GM23338 (cell line): ENCODE data around the gene POU5F1. TPM values are rescaled to one million over a fixed set of nuclear protein-coding genes. Genes with fewer than 3 reads are reported as not detected.

Source experiments
- ATAC-seq: fragments of 200-7000 bp; cut with Tn5 transposase; 3 replicates; pipeline ENCODE4 v1.9.1; 2020
- DNase-seq: peaks from one replicate; pipeline ENCODE4 v3.0.0-alpha.2; 2015; ENCODE audit warnings: low spot score
- H2AFZ ChIP-seq: fragments of 200-600 bp; sonication (generic); 2 replicates; pipeline ENCODE4 v1.8.0; 2016; ENCODE audit warnings: antibody characterized with exemption, mild to moderate bottlenecking, moderate library complexity
- H3F3A ChIP-seq: fragments of 200-600 bp; sonication (generic); replicated peaks from 2 replicates; pipeline ENCODE4 v1.8.0; 2017; ENCODE audit warnings: antibody characterized with exemption, mixed run types, low read depth
- H3K27ac ChIP-seq: fragments of 200-600 bp; sonication (generic); 2 replicates; pipeline ENCODE4 v1.6.1; 2016; ENCODE audit warnings: low read depth
- H3K27me3 ChIP-seq: fragments of 200-600 bp; sonication (generic); 2 replicates; pipeline ENCODE4 v1.8.0; 2016; ENCODE audit warnings: mild to moderate bottlenecking, mixed run types, moderate library complexity; ENCODE audit not compliant: insufficient read depth
- H3K36me3 ChIP-seq: fragments of 200-600 bp; sonication (generic); 2 replicates; pipeline ENCODE4 v1.8.0; 2016; ENCODE audit warnings: mild to moderate bottlenecking; ENCODE audit not compliant: insufficient read depth
- H3K4me1 ChIP-seq: fragments of 200-600 bp; sonication (generic); 2 replicates; pipeline ENCODE4 v1.8.0; 2016; ENCODE audit warnings: mild to moderate bottlenecking, moderate library complexity; ENCODE audit not compliant: insufficient read depth
- H3K4me2 ChIP-seq: fragments of 200-600 bp; sonication (generic); 2 replicates; pipeline ENCODE4 v1.7.1; 2017; ENCODE audit warnings: mixed run types
- H3K4me3 ChIP-seq: fragments of 200-600 bp; sonication (generic); 2 replicates; pipeline ENCODE4 v1.6.1; 2016; ENCODE audit warnings: mixed run types
- H3K79me2 ChIP-seq: fragments of 200-600 bp; sonication (generic); replicated peaks from 2 replicates; pipeline ENCODE4 v1.8.0; 2017; ENCODE audit warnings: mild to moderate bottlenecking; ENCODE audit not compliant: insufficient read depth
- H3K9me2 ChIP-seq: fragments of 200-600 bp; sonication (generic); 2 replicates; pipeline ENCODE4 v1.8.0; 2017; ENCODE audit not compliant: insufficient read depth
- H4K20me1 ChIP-seq: fragments of 200-600 bp; sonication (generic); replicated peaks from 2 replicates; pipeline ENCODE4 v1.8.0; 2017; ENCODE audit warnings: mild to moderate bottlenecking; ENCODE audit not compliant: insufficient read depth
- H3K27ac Mint-ChIP-seq: 2 replicates; pipeline ENCODE4 v1.8.0; 2020; ENCODE audit warnings: inconsistent platforms, mild to moderate bottlenecking, moderate library complexity, mixed read lengths
- H3K27me3 Mint-ChIP-seq: 3 replicates; pipeline ENCODE4 v1.8.0; 2022; ENCODE audit warnings: low read depth, mild to moderate bottlenecking, moderate library complexity, mixed read lengths, inconsistent platforms; ENCODE audit not compliant: insufficient read depth, poor library complexity
- H3K36me3 Mint-ChIP-seq: 3 replicates; pipeline ENCODE4 v1.8.0; 2021; ENCODE audit warnings: low read depth, mild to moderate bottlenecking, inconsistent platforms, moderate library complexity, mixed read lengths
- H3K4me1 Mint-ChIP-seq: 3 replicates; pipeline ENCODE4 v1.8.0; 2020; ENCODE audit warnings: mild to moderate bottlenecking, inconsistent platforms, mixed read lengths
- H3K4me3 Mint-ChIP-seq: 3 replicates; pipeline ENCODE4 v1.8.0; 2021; ENCODE audit warnings: moderate library complexity, mild to moderate bottlenecking, inconsistent platforms, mixed read lengths
- H3K9me3 Mint-ChIP-seq: 3 replicates; pipeline ENCODE4 v1.8.0; 2020; ENCODE audit warnings: moderate library complexity, mild to moderate bottlenecking, inconsistent platforms, mixed read lengths
- CREB1 ChIP-seq: fragments of 250-450 bp; sonication (Bioruptor Pico); IDR thresholded peaks from 2 replicates; pipeline ENCODE4 v1.5.0; 2020; ENCODE audit warnings: low read depth, mild to moderate bottlenecking, moderate library complexity
- EZH2 ChIP-seq: fragments of 200-600 bp; sonication (generic); IDR thresholded peaks from one replicate; pipeline ENCODE4 v1.8.0; 2017; ENCODE audit warnings: antibody characterized with exemption, mild to moderate bottlenecking, low read depth; ENCODE audit not compliant: unreplicated experiment
- EZH2phosphoT487 ChIP-seq: fragments of 200-600 bp; sonication (generic); IDR thresholded peaks from one replicate; pipeline ENCODE4 v1.8.1; 2018; ENCODE audit warnings: antibody characterized with exemption; ENCODE audit not compliant: unreplicated experiment
- JUNB ChIP-seq: IDR thresholded peaks from one replicate; pipeline ENCODE4 v1.6.1; 2016; ENCODE audit warnings: antibody characterized with exemption; ENCODE audit not compliant: unreplicated experiment
- NANOG ChIP-seq: IDR thresholded peaks from 2 replicates; pipeline ENCODE4 v1.6.1; 2016; ENCODE audit warnings: antibody characterized with exemption, borderline replicate concordance
- POLR2AphosphoS5 ChIP-seq: IDR thresholded peaks from 2 replicates; pipeline ENCODE4 v1.6.1; 2016; ENCODE audit warnings: antibody characterized with exemption, low read depth
- STAT1 ChIP-seq: IDR thresholded peaks from one replicate; pipeline ENCODE4 v1.6.1; 2016; ENCODE audit warnings: antibody characterized with exemption; ENCODE audit not compliant: unreplicated experiment
- ZNF114 ChIP-seq: fragments of 250-450 bp; sonication (Bioruptor Pico); IDR thresholded peaks from 2 replicates; pipeline ENCODE4 v1.5.0; 2020; ENCODE audit warnings: mild to moderate bottlenecking, moderate library complexity
- ZNF331 ChIP-seq: fragments of 250-450 bp; sonication (Bioruptor Pico); IDR thresholded peaks from 2 replicates; pipeline ENCODE4 v1.5.0; 2020; ENCODE audit warnings: low read depth, mild to moderate bottlenecking, moderate library complexity
- polyA plus RNA-seq: library from polyadenylated mRNA; unstranded; fragments of >200 nt; fragmentation: Nextera tagmentation; extraction: Ambion mirVana; gene quantifications from 2 replicates; pipeline ENCODE4 v1.2.1, GENCODE V29; 2016
- total RNA-seq: library from RNA; depleted of rRNA; stranded (reverse); fragments of >200 nt; shearing (Covaris generic); gene quantifications from 2 replicates; pipeline ENCODE4 v1.2.3, GENCODE V29; 2014
- TF ChIP-seq, protein P1 (sequence below): IDR thresholded peaks from one replicate; pipeline ENCODE4 v1.6.1; 2018; ENCODE audit warnings: antibody characterized with exemption; ENCODE audit not compliant: unreplicated experiment
- TF ChIP-seq, protein P2 (sequence below), 2 experiments: fragments of 200-600 bp in 1 of 2; sonication (generic) in 1 of 2; conservative IDR thresholded peaks; 2 replicates each; pipeline versions ENCODE4 v1.5.1 to v1.6.1; 2016 to 2017; ENCODE audit warnings: antibody characterized with exemption in 2 of 2, low read depth in 2 of 2, mild to moderate bottlenecking in 2 of 2, moderate library complexity in 1 of 2
- TF ChIP-seq, protein P3 (sequence below): IDR thresholded peaks from 2 replicates; pipeline ENCODE4 v1.6.1; 2016; ENCODE audit warnings: antibody characterized with exemption
- TF ChIP-seq, protein P4 (sequence below): fragments of 250-450 bp; sonication (Bioruptor Pico); IDR thresholded peaks from 2 replicates; pipeline ENCODE4 v1.5.0; 2020; ENCODE audit warnings: mild to moderate bottlenecking, moderate library complexity

The POU5F1 gene
- total and polyA plus RNA-seq, 2 experiments from 2014 or later: 1,839 to 3,419 TPM

DNA sequence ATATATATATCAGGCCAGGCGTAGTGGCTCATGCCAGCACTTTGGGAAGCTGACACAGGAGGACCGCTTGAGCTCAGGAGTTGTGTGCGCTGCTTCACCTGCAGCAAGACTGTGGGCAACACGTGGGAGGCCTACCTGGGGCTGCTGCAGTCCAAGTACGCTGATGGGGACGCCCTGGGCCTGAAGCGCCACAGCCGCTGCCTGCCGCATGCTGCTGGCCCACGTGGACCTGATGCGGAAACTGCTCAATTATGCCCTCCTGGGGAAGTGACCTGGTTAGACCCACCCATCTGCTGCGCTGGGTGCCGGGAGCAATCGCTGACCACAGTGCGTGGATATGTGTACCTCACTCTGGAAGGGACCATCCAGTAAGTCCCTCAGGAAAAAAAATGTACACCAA is 29.8 kb downstream of the POU5F1 start:
- peaks cover 8% of the 10 kb centered on the region; the same call in 2 of the 3 replicates for H3K9me3 Mint-ChIP-seq
- H3K4me2 ChIP-seq: no peak overlapping the region
- peaks cover 7% of the 10 kb centered on the region; the same call in 1 of the 2 replicates for H3K4me1 ChIP-seq
- H4K20me1 ChIP-seq: no peaks in the 10 kb centered on the region
- no peak overlapping the region for H3K4me3 ChIP-seq
- no peaks in the 10 kb centered on the region for H3F3A ChIP-seq
- DNase-seq: no peak
- H3K9me2 ChIP-seq: 0 out of 2 replicates have a peak, but pooled peaks cover 3% of the 10 kb centered on the region
- H3K4me1 Mint-ChIP-seq: peaks cover 44% of the 10 kb centered on the region
- peaks cover 26% of the 10 kb centered on the region for H3K36me3 Mint-ChIP-seq
- H3K4me3 Mint-ChIP-seq: no peak overlapping the region
- no peak overlapping the region for H3K27ac ChIP-seq
- no peaks in the 10 kb centered on the region for H3K27me3 ChIP-seq
- TF ChIP-seq EZH2: no peak
- TF ChIP-seq, protein P1, sequence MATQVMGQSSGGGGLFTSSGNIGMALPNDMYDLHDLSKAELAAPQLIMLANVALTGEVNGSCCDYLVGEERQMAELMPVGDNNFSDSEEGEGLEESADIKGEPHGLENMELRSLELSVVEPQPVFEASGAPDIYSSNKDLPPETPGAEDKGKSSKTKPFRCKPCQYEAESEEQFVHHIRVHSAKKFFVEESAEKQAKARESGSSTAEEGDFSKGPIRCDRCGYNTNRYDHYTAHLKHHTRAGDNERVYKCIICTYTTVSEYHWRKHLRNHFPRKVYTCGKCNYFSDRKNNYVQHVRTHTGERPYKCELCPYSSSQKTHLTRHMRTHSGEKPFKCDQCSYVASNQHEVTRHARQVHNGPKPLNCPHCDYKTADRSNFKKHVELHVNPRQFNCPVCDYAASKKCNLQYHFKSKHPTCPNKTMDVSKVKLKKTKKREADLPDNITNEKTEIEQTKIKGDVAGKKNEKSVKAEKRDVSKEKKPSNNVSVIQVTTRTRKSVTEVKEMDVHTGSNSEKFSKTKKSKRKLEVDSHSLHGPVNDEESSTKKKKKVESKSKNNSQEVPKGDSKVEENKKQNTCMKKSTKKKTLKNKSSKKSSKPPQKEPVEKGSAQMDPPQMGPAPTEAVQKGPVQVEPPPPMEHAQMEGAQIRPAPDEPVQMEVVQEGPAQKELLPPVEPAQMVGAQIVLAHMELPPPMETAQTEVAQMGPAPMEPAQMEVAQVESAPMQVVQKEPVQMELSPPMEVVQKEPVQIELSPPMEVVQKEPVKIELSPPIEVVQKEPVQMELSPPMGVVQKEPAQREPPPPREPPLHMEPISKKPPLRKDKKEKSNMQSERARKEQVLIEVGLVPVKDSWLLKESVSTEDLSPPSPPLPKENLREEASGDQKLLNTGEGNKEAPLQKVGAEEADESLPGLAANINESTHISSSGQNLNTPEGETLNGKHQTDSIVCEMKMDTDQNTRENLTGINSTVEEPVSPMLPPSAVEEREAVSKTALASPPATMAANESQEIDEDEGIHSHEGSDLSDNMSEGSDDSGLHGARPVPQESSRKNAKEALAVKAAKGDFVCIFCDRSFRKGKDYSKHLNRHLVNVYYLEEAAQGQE: no peak
- TF ChIP-seq NANOG: no peak
- TF ChIP-seq, protein P2, sequence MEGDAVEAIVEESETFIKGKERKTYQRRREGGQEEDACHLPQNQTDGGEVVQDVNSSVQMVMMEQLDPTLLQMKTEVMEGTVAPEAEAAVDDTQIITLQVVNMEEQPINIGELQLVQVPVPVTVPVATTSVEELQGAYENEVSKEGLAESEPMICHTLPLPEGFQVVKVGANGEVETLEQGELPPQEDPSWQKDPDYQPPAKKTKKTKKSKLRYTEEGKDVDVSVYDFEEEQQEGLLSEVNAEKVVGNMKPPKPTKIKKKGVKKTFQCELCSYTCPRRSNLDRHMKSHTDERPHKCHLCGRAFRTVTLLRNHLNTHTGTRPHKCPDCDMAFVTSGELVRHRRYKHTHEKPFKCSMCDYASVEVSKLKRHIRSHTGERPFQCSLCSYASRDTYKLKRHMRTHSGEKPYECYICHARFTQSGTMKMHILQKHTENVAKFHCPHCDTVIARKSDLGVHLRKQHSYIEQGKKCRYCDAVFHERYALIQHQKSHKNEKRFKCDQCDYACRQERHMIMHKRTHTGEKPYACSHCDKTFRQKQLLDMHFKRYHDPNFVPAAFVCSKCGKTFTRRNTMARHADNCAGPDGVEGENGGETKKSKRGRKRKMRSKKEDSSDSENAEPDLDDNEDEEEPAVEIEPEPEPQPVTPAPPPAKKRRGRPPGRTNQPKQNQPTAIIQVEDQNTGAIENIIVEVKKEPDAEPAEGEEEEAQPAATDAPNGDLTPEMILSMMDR (conservative IDR thresholded peaks at IDR 0.05; ENCODE audit: low read depth in 2 of 2): no peak
- TF ChIP-seq POLR2AphosphoS5: no peak
- TF ChIP-seq ZNF114 (CRISPR knock-in tag): no peak
- TF ChIP-seq STAT1: no peak
- no peak for TF ChIP-seq CREB1 (CRISPR knock-in tag)
- TF ChIP-seq EZH2phosphoT487: no peak
- TF ChIP-seq ZNF331 (CRISPR knock-in tag): no peak
- TF ChIP-seq JUNB: no peak
- TF ChIP-seq, protein P3, sequence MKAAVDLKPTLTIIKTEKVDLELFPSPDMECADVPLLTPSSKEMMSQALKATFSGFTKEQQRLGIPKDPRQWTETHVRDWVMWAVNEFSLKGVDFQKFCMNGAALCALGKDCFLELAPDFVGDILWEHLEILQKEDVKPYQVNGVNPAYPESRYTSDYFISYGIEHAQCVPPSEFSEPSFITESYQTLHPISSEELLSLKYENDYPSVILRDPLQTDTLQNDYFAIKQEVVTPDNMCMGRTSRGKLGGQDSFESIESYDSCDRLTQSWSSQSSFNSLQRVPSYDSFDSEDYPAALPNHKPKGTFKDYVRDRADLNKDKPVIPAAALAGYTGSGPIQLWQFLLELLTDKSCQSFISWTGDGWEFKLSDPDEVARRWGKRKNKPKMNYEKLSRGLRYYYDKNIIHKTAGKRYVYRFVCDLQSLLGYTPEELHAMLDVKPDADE: no peak
- TF ChIP-seq, protein P4, sequence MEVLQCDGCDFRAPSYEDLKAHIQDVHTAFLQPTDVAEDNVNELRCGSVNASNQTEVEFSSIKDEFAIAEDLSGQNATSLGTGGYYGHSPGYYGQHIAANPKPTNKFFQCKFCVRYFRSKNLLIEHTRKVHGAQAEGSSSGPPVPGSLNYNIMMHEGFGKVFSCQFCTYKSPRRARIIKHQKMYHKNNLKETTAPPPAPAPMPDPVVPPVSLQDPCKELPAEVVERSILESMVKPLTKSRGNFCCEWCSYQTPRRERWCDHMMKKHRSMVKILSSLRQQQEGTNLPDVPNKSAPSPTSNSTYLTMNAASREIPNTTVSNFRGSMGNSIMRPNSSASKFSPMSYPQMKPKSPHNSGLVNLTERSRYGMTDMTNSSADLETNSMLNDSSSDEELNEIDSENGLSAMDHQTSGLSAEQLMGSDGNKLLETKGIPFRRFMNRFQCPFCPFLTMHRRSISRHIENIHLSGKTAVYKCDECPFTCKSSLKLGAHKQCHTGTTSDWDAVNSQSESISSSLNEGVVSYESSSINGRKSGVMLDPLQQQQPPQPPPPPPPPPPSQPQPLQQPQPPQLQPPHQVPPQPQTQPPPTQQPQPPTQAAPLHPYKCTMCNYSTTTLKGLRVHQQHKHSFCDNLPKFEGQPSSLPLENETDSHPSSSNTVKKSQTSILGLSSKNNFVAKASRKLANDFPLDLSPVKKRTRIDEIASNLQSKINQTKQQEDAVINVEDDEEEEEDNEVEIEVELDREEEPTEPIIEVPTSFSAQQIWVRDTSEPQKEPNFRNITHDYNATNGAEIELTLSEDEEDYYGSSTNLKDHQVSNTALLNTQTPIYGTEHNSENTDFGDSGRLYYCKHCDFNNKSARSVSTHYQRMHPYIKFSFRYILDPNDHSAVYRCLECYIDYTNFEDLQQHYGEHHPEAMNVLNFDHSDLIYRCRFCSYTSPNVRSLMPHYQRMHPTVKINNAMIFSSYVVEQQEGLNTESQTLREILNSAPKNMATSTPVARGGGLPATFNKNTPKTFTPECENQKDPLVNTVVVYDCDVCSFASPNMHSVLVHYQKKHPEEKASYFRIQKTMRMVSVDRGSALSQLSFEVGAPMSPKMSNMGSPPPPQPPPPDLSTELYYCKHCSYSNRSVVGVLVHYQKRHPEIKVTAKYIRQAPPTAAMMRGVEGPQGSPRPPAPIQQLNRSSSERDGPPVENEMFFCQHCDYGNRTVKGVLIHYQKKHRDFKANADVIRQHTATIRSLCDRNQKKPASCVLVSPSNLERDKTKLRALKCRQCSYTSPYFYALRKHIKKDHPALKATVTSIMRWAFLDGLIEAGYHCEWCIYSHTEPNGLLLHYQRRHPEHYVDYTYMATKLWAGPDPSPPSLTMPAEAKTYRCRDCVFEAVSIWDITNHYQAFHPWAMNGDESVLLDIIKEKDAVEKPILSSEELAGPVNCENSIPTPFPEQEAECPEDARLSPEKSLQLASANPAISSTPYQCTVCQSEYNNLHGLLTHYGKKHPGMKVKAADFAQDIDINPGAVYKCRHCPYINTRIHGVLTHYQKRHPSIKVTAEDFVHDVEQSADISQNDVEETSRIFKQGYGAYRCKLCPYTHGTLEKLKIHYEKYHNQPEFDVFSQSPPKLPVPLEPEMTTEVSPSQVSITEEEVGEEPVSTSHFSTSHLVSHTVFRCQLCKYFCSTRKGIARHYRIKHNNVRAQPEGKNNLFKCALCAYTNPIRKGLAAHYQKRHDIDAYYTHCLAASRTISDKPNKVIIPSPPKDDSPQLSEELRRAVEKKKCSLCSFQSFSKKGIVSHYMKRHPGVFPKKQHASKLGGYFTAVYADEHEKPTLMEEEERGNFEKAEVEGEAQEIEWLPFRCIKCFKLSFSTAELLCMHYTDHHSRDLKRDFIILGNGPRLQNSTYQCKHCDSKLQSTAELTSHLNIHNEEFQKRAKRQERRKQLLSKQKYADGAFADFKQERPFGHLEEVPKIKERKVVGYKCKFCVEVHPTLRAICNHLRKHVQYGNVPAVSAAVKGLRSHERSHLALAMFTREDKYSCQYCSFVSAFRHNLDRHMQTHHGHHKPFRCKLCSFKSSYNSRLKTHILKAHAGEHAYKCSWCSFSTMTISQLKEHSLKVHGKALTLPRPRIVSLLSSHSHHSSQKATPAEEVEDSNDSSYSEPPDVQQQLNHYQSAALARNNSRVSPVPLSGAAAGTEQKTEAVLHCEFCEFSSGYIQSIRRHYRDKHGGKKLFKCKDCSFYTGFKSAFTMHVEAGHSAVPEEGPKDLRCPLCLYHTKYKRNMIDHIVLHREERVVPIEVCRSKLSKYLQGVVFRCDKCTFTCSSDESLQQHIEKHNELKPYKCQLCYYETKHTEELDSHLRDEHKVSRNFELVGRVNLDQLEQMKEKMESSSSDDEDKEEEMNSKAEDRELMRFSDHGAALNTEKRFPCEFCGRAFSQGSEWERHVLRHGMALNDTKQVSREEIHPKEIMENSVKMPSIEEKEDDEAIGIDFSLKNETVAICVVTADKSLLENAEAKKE (CRISPR knock-in tag): no peak
- no peaks in the 10 kb centered on the region for H3K79me2 ChIP-seq
- no peak for ATAC-seq
- H3K27me3 Mint-ChIP-seq: peaks cover 14% of the 10 kb centered on the region
- H2AFZ ChIP-seq: no peak overlapping the region
- H3K27ac Mint-ChIP-seq: no peak overlapping the region
- peaks cover 7% of the 10 kb centered on the region for H3K36me3 ChIP-seq
